Stimulated activated CD8-positive, alpha-beta memory T cell treated with anti-CD3 and anti-CD28 coated beads, Interleukin-4, amount 100 ng/mL, for 1 hour (primary cell): ENCODE data around the gene WNT11.
A peak's percentile ranks its signal among the peaks of the same experiment; 100 is the strongest.

ENCODE experiments used
- DNase-seq, 2 donors: peaks; one replicate each; pipeline ENCODE4 v3.0.0-alpha.2; 2020; ENCODE audit warnings: low read depth in 2 of 2, low spot score in 1 of 2

Gene WNT11

GRCh38 chr11:76219243-76219642 lies 12.9 kb upstream of the WNT11 start:
- no peak for DNase-seq

- no peak for DNase-seq
Measured at GRCh38 chr11:76218449-76219178, 12.3 kb upstream of the WNT11 start.

DNA sequence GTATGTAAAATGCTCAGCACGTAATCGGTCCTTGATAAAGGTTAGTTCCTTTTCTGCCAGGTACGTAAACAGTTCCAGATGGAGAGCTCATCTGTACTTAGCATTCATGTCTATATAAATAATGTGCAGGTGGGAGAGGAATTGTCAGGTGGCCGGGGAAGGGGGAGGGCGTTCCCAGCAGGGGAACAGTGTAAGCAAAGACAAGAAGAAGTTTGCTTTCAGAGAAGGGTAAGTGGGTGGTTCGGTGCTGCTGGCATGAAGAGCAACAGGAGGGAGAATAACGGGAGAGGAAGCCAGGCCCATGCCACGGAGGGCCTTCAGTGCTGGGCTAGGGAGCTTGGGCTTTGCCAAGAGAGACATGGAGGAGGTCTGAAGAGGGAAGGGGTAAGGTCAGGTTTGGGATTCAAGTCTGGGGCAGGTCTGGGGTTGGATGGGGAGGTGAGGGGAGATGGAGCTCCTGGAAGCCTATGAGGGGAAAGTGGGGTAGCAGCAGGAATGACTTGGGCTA lies 11.4 kb upstream of the WNT11 start:
- DNase-seq = no peak

GRCh38 chr11:76216536-76217325 lies 10.4 kb upstream of the WNT11 start:
- DNase-seq = no peak

DNA sequence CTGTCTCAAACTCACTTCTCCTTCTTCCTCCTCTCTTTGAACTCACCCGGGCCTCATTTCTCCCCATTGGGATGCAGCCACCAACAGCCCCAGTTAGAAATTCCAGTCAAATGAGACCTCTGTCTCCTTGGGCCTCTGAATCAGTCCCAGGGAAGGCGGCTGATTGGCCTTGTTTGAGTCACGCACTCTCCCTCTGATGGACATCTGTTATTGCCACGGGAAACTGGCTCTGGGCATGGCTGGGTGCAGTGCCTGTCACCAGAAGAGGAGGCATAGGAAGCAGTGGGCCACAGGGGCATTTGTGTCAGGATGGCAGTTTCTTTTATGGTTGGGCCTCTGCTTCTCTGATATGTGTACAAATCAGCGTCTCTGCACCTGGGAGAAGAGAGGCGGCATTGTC lies 9.6 kb upstream of the WNT11 start:
- no peak for DNase-seq

GRCh38 chr11:76214968-76215548 lies 8.8 kb upstream of the WNT11 start:
- no peak for DNase-seq

DNA sequence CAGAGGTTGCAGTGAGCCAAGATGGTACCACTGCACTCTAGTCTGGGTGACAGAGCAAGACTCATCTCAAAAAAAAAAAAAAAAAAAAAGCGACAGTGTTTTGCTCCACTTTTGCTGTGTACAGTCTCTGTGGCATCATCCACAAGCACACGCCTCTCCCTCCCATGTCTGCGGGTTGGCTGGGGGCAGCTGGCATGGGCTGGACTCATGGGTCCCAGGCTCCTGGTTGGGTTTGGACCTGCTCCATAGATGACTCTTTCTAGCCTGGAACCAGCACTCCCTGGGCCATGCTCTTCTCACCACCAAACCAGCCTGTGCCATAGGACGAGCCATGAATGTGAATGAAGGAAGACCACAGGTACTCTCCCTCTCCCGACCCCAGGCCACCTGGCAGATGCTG lies 7.9 kb upstream of the WNT11 start:
- no peak for DNase-seq

DNA sequence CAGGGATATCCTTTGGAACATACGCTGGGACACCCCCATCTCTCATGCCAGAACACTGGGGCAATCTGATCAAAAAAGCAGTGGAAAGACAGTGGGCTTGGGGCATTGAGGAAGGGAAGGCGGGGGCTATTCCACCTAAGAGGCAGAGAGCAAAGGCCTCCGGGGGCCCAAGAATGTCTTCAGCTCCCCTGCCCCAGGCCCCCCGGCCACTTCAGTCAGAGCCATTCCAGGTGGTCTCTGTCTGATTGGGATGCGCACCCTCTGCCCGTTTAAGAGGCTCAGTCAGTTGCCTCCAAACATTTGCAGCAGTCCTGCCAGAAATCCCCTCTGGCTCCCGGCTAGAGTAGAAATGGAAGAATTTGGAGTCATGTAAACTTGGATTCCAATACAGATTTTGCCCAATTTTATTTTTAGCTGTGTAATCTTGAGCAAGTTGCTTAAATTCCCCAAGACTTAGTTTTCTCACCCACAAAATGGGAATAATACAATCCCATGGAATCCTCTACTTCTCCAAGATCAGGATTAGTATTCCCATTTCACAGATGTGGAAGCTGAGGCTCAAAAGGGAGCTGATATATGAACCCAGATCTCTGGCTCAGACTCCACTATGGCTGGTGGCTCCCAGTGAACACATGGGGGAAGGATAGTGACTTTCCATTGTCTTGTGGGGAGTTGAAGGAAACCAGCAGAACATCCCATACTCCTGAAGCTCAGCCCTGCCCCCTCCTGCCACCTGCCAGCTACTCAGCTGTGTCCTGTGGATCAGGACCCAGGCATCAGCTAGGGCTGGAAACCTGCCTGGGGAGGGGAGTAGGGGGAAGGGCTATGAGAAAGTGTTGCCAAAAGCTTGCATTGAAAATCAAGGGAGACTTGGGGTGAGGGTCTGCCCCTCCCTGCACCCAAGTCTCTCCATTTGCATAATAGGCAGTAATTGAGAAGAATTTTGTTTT lies 6.1 kb upstream of the WNT11 start:
- DNase-seq = no peak

- no peak for DNase-seq
Measured at GRCh38 chr11:76210931-76211851, 4.9 kb upstream of the WNT11 start.

DNA sequence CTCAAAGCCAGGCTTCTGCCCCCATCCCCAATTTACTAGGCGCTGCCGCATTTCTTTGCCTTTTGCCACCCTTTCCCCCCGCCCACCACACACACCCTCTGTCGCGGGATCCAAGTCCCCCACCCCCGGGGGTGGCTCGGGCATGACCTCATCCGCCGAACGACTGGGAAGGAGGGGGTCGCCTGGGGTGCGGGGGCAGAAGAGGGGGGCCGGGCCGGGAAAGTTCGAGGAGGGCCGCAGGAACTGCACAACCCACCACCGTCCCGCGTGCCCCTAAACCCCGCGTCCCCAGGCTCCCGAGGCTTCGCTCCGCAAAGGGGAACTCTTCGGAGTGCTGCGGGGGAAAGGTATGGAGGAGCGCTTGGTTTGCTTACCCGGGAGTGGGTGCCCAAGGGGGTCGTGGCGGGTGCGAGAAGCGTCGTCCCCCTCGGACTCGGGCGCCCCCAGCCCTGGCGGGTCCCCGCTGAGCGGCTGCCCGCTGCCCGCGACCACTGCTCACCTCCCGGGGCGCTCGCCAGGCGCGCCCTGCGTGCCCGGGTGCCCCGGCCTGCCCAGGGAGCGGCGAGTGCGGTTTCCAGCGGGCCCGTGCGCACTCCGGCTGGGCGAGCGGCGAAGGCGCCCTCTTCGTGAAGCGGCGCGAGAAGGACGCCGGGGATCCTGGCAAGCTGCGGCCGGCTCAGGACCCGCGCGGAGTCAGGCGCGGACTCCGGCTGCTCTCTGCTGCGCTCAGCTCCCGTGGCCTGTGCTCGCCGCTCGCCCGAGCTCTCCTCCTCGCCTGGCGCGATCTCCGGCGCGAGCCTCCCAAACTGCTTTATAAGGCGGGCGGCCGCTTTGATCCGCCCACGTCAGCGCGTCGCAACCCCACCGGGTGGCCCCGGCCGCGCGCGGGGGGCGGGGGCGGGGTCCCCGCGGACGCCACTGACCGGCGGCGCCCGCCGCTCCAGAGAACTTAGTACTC lies 4.0 kb upstream of the WNT11 start:
- DNase-seq = no peak

GRCh38 chr11:76209375-76209972 lies 3.2 kb upstream of the WNT11 start:
- no peak for DNase-seq

GRCh38 chr11:76208438-76209374 lies 2.4 kb upstream of the WNT11 start:
- peak; percentile 49 to 51 for DNase-seq

GRCh38 chr11:76207642-76208401 lies 1.5 kb upstream of the WNT11 start:
- peak; percentile 46 to 55 for DNase-seq

- DNase-seq = no peak
Measured at GRCh38 chr11:76206077-76206326, 300 bp downstream of the WNT11 start.

DNA sequence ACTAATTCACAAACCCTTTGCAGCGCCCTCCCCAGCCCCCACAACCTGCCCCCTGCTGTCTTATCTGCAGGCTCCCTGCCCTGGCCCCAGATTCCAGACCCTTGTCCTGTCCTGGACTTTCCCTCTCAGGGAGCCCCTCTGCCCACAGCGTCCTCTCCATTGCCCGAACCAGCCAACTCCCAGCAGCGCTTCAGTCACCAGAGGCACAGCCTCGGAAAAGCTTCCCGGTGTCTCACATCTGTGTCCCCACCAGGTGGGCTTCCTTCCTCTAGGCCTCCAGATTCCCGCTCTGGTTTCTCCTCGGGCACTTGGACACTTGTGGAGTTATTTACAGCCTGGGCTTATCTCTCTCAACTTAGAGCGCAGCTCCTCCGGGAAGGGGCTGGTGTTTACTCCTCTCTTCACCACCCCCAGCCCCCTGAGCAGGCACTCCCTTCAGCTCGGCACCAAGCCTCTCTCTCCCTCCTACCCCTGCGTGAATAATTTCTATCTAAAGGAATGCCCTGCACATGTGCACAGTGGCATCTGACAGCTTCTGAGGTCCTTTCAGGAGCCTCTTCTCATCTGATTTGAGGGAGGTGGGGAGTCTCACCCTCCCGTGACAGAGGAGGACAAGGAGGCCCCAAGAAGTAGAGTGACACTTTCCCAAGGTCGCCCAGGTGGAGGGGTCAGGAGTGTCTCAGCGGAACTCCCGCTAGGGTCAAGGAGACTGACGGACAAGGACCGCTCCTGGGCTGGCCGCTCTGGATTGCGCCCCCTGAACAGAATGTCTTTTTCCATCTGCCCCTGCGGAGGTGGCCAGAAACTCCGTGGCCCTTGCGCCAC lies 838 bp downstream of the WNT11 start:
- no peak for DNase-seq

DNA sequence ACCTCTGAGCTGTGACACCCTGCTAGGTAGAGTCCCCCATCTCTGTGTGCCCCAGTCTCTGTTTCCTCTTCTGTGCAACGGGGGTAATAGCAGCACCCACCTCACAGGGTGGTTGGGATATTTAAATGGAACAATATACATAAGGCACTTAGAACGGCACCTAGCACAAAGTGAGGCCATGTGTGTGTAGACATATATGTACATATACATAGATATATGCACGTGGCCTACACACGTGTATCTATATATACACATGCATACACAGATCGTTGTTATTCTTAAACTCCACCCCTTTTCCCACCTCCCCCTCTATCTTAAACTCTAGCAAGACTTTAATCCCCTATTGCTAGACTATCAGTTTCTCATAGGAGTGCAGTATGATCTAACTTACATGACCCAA lies 2.4 kb downstream of the WNT11 start:
- DNase-seq = no peak
